GM18507 (cell line): ENCODE measurements around the gene C5orf58.
"Not testable (repeated sequence)": the region's sequence is repeated elsewhere in the genome, so short reads cannot be mapped to it uniquely, and the experiment has no call there.

Experiments used
- DNase-seq: peaks from one replicate; pipeline ENCODE4 v3.0.0; 2011; ENCODE audit warnings: low read depth; ENCODE audit not compliant: insufficient read length; ENCODE audit errors: extremely low spot score
- FAIRE-seq: peaks from 2 replicates; lab custom pipeline; 2011; peaks lifted over from hg19 to GRCh38; lab: Jason Lieb, UNC

Gene C5orf58

GRCh38 chr5:170221327-170221741 lies 11.5 kb upstream of the C5orf58 start:
- FAIRE-seq (no peak), DNase-seq (no peak)

GRCh38 chr5:170223360-170223759 lies 9.4 kb upstream of the C5orf58 start:
- no peak for FAIRE-seq
- no peak for DNase-seq

GRCh38 chr5:170223906-170224305 lies 8.9 kb upstream of the C5orf58 start:
- FAIRE-seq (no peak), DNase-seq (no peak)

GRCh38 chr5:170225326-170226128 lies 7.3 kb upstream of the C5orf58 start:
- FAIRE-seq: peak; percentile 86
- DNase-seq: peak; percentile 40

GRCh38 chr5:170226129-170226615 lies 6.6 kb upstream of the C5orf58 start:
- no peak for DNase-seq
- no peak for FAIRE-seq

GRCh38 chr5:170226661-170227060 lies 6.1 kb upstream of the C5orf58 start:
- FAIRE-seq: no peak
- no peak for DNase-seq

GRCh38 chr5:170228762-170229435 lies 3.9 kb upstream of the C5orf58 start:
- DNase-seq: no peak
- no peak for FAIRE-seq

- no peak for FAIRE-seq
- DNase-seq: no peak
These were observed 640 bp downstream of the C5orf58 start for GRCh38 chr5:170233358-170233892.

- no peak for FAIRE-seq
- DNase-seq: no peak
These were observed 3.4 kb downstream of the C5orf58 start for GRCh38 chr5:170235876-170236864.

- DNase-seq: no peak
- FAIRE-seq: no peak
These were observed 5.8 kb downstream of the C5orf58 start for GRCh38 chr5:170238456-170239196.

GRCh38 chr5:170245436-170245835 lies 12.7 kb downstream of the C5orf58 start:
- not testable (repeated sequence) for FAIRE-seq, DNase-seq

GRCh38 chr5:170246126-170246870 lies 13.5 kb downstream of the C5orf58 start:
- no peak for FAIRE-seq
- no peak for DNase-seq

GRCh38 chr5:170247363-170247762 lies 14.6 kb downstream of the C5orf58 start:
- FAIRE-seq: no peak

GRCh38 chr5:170248172-170248930 lies 15.6 kb downstream of the C5orf58 start:
- no peak for DNase-seq
- no peak for FAIRE-seq

More at GRCh38 chr5:170247363-170247762, 14.6 kb downstream of the C5orf58 start:
- no peak for DNase-seq

GRCh38 chr5:170248931-170249227 lies 16.1 kb downstream of the C5orf58 start:
- not testable (repeated sequence) for FAIRE-seq

GRCh38 chr5:170249355-170249754 lies 16.6 kb downstream of the C5orf58 start:
- FAIRE-seq: no peak
- DNase-seq: no peak

More at GRCh38 chr5:170248931-170249227, 16.1 kb downstream of the C5orf58 start:
- DNase-seq: not testable (repeated sequence)

- DNase-seq: no peak
- FAIRE-seq: no peak
These were observed 18.1 kb downstream of the C5orf58 start for GRCh38 chr5:170250810-170251317.
